Gastroesophageal sphincter (tissue), 3 donors: ENCODE measurements around the gene LARGE1.

Source experiments
- CTCF ChIP-seq, 4 experiments: fragments of 200-600 bp in 2 of 4; fragments of 450-650 bp in 2 of 4; sonication (generic) in 1 of 4; IDR thresholded peaks; one replicate each; pipeline ENCODE4 v1.5.1; 2017 to 2019; ENCODE audit warnings: antibody characterized with exemption in 4 of 4, mild to moderate bottlenecking in 2 of 4, moderate library complexity in 2 of 4
- EP300 ChIP-seq: sonication (generic); formaldehyde crosslinking; IDR thresholded peaks from one replicate; pipeline ENCODE4 v1.6.1; 2017; ENCODE audit warnings: antibody characterized with exemption, mild to moderate bottlenecking
- POLR2A ChIP-seq, 2 donors: fragments of 450-650 bp; IDR thresholded peaks; one replicate each; pipeline ENCODE4 v1.6.1; 2017; ENCODE audit warnings: antibody characterized with exemption in 2 of 2, mild to moderate bottlenecking in 2 of 2, moderate library complexity in 1 of 2

GRCh38 chr22:33302049-33302545, 618.2 kb downstream of the LARGE1 start:
- peak in 3 of 4 experiments; percentile 81 to 97 (median 82) for TF ChIP-seq CTCF (IDR thresholded peaks at IDR 0.05)
- no peak for TF ChIP-seq POLR2A (IDR thresholded peaks at IDR 0.05)
- no peak for TF ChIP-seq EP300
